Stimulated activated CD8-positive, alpha-beta memory T cell treated with anti-CD3 and anti-CD28 coated beads, Interleukin-12 subunit alpha, Interleukin-12 subunit beta, amount 100 ng/mL, for 4 hours (primary cell): ENCODE data around the gene ADGRL1.
"Not testable (repeated sequence)": the region's sequence is repeated elsewhere in the genome, so short reads cannot be mapped to it uniquely, and the experiment has no call there.

Experiments used
- DNase-seq: peaks from one replicate; pipeline ENCODE4 v3.0.0-alpha.2; 2020; ENCODE audit warnings: low read depth

Gene ADGRL1

DNA sequence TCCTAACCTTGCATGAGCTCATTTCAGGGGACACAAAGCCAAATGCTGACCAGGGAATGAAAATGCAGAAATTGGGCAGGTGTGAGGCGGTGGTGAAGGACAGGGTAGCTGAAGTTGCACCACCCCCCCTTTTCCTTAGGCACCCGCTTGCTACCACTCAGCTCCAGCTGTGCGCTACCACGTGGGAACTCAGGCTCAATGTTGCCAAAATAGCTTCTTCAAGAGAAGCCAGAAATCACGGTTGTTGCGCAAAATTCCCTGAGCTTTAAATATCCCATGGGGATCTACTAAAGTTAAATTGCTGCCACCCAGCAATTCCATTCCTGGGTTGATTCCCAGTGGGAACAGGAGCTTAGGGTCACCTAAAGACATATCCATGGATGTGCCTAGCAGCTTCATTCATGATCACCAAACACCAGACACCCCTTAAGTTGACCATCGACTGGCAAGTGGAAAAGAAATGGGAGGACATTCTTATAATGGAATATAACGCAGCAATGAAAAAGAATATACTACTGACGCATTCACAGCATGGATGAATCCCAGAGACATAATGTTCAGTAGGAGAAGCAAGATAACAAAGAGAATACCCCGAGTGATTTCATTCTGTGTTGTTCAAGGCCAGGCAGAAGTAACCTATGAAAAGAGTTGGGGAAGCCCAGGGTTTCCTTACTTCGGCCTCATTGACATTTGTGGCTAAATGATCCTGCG is 12.8 kb upstream of the ADGRL1 start:
- DNase-seq: no peak

GRCh38 chr19:14217886-14218285 is 11.9 kb upstream of the ADGRL1 start:
- DNase-seq: not testable (repeated sequence)

DNA sequence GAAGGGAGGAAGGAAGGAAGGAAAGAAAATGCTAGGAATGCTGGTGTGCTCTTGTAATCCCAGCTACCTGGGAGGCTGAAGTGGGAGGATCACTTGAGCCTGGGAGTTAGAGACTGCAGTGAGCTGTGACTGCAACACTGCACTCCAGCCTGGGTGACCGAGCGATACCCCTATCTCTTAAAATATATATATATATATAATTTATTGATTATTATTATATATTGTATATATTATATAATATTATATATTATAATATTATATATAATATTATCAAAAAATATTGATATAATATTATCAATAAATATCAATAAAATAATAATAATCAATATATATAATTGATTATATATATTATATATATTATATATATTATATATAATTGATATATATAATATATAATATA is 8.6 kb upstream of the ADGRL1 start:
- DNase-seq: no peak

- not testable (repeated sequence) for DNase-seq
These were observed 4.2 kb upstream of the ADGRL1 start for GRCh38 chr19:14210182-14210581.

DNA sequence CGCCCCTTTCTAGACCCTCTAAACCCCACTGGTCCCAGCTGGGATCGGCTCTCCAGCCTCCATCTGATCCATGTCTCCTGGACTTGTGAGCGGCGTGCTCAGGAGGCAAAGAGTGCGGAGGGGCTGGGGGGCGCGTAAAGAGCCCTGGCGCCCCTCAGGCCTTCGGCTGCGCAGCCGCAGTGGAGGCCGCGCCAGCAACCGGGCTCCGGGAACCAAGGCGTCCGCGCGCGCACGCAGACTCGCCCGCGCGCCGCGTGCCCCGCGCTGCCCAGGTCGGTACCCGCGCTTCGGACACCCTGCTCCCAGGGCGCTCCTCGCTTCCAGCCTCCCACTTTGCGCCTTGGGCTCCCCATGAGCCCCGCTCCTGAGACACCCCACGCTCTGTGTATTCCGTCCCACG is 3.4 kb upstream of the ADGRL1 start:
- not testable (repeated sequence) for DNase-seq

DNA sequence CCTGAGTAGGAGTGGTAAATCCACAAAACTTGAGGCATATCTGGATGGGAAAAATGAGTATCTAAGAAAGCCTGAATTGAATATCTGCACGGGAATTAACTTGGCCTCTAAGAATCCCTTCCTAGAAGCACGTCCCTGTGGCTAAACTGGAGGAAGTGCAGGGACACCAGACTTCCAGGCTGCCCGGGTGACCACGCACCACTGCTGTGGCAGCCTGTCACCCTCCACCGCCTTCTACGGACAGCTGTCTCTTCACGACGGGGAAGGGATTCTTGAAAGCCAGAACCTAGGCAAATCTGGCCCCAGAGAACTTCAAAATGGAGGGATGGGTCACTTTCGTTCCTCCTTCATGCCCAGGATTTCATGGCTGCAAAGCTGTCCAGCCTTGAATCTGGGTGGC is 2.5 kb upstream of the ADGRL1 start:
- DNase-seq: not testable (repeated sequence)

DNA sequence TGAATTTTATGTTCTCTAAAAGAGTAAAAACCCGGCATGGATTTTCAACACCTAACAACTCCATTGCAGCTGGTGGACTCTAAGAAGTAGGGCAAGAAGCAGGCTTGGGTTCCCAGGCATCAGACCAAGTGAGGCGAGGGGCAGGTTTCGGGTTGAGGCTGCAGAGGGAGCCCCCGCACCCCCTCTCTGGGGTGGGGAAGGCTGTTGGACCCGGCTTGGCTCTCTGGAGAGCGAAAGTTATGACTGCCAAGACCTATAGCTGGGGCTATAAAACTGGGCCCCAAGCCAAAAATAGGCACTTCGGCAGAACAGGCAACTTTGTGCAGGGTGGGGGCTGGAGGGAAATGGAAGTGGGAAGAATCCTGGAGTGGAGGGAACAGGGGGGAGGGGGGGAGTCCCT is 1.8 kb upstream of the ADGRL1 start:
- not testable (repeated sequence) for DNase-seq

GRCh38 chr19:14206737-14207726 is 1.1 kb upstream of the ADGRL1 start:
- DNase-seq: peak; percentile 67

DNA sequence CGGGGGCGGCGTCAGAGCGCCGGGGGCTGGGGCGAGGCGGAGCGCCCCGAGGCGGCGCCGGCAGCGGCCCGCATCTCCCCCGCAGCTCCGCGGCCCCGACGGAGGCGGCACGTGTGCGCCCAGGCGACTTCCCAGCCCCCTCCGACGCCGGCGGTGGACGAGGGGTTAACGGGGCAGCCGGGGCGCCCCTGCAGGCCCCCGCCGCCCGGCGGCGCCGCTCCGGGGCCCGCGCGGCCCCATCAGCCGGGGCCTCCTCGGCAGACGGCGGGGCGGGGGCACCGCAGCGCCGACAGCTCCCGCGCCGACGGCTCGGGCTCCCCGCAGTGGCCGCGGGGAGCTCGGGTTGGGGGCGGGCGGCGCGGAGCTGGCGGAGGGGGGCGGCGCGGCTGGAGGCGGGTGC is 339 bp upstream of the ADGRL1 start:
- not testable (repeated sequence) for DNase-seq

DNA sequence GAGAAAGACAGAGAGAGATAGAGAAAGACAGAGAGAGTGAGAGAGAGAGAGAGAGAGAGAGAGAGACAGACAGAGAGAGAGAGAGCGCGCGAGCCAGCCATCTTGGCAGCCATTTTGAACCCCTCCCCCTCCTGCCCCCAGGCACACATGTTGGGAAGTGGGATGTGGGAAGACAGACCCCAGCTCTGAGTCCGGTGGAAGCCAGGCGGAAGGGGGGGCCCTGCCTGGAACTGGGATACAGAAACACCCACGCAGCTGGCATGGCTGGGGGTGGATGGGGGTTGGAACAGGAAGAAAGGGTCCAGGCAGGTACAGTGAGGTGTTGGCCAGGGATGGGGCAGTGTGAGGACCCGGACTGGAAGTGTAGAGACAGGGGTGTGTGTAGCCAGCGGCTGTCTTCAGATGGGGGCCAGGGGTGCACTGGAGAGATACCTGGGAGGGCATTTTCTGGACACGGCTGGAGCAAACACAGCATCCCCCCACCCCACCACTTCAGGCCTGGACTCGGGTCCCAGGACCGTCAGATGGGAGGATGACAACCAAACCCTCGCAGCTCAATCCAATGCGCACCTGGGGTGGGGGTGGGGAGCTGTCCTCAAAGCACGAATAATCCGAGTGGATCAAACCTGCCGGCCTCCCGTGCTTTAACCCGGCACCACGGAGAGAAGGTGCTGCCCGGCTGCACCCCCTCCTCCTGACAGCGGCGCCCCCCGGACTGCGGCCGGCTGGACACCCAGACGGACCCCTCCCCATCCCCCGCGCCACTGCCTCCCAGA is 1.1 kb downstream of the ADGRL1 start:
- DNase-seq: not testable (repeated sequence)

- DNase-seq: not testable (repeated sequence)
These were observed 1.8 kb downstream of the ADGRL1 start for GRCh38 chr19:14204219-14204618.

DNA sequence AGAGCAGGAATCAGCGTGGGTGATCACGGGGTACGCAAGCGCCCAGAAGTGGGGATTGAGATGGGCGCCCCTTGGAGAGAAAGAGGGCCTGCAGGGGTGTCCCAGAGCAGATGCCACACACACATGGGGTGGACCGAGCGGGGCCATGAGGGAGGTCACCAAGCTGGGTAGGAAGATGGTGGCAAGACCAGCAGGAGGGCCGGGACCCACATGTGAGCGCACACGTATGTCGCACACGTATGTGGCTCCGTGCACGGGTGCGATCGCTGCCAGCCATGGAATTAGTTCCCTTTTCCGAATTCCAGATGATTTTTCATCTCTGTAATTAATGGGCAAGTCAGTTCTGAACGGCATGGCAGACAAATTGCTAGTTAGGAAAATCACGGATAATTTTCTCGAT is 2.2 kb downstream of the ADGRL1 start:
- not testable (repeated sequence) for DNase-seq

- DNase-seq: no peak
These were observed 2.8 kb downstream of the ADGRL1 start for GRCh38 chr19:14203177-14203576.

DNA sequence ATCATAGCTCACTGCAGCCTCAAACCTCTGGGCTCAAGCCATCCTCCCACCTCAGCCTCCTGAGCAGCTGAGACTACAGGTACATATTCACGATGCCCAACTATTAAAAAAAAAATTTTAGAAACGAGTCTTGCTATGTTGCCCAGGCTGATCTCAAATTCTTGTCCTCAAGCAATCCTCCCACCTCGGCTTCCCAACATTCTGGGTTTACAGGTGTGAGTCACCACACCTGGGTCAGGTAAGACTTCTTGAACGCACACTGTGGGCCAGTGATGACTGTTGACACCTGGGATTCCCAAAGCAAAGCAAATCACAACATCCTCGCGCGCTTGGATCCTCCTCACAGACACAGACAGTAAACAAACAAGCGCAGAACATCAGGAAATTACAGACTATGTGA is 4.5 kb downstream of the ADGRL1 start:
- DNase-seq: not testable (repeated sequence)

GRCh38 chr19:14200147-14200841 is 5.7 kb downstream of the ADGRL1 start:
- not testable (repeated sequence) for DNase-seq

DNA sequence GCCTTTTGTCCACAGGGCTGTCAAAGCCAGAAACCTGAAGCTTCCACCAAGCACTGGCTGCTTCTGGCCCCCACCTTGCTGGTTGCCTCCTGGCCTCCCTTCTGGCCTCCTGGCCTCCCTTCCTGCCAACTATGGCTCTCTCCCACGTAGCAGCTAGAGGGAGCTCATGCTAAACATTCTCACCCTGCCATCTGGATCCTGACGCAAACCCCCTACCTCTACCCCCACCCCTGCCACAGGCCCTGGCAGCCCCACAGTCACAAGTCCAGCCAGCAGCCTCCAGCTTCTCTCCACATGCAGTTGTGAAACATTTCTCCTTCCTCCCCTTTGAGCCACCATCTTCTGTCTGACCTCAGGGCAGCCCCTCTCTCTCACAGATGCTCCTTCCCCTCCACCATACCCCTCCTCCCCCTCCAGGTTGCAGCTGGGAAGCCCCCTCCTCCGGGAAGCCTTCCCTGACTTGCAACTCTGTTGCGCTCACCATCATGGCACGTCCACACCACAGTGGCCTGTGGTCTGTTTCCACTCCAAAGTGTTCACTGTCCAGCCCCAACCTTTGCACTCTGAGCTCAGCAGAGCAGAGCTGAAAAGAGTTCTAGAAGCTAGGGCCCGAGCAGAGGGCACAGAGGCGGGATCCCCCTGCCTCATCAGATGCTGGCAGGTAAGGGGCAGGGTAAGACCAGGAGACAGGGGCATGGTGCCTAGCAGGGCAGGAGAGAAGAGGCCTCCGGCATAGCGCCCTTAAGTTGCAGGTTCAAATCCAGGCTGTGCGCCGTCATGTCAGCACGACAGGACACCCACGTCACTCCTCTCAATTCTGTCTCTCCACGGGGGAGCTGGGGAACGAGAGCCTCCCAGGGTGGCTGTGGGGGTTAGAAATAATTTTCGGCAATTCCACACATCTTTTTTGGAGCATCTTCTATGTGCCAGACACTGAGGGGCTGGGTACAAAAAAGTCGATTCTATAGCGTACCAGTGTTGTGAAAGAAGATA is 7.3 kb downstream of the ADGRL1 start:
- no peak for DNase-seq

- no peak for DNase-seq
These were observed 8.1 kb downstream of the ADGRL1 start for GRCh38 chr19:14197882-14198281.

DNA sequence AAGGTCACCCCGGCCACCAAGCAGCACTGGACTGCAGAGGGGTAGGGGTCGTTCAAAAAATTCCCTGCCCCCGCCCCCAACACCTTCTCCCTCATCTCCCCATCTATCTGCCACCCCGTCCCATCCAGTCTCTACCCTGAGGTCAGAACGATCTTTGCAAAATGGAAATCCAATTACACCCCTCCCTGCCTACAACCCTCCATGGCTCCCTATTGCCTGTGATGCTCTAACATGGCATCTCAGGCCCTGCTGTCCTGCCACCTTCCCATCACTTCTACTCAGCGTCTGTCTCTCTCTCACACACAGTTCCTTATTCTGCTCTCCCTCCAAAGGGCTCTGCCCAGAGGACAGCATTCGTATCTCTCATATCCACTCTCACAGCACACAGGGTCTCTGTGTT is 8.7 kb downstream of the ADGRL1 start:
- DNase-seq: not testable (repeated sequence)

GRCh38 chr19:14196105-14196504 is 9.9 kb downstream of the ADGRL1 start:
- DNase-seq: peak; percentile 44

DNA sequence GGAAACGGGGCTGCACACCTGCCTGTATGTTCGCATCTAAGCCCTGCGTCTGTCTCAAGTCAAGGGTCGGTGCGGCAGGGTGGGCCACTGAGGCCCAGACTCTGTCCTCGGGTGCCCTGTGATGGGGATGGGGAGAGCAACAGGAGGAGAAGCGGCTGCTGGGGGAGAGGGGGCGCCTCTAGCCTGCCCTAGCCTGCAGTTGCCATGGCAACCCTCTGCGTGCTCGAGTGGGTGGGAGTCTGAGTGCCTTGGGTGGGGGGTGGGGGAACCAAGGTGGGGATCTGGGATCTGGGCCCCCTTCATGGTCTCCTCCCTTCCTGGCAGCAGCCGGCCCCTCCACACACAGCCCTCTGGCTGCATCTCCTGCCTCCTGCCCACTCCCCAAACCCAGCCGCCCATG is 10.8 kb downstream of the ADGRL1 start:
- not testable (repeated sequence) for DNase-seq
